HG03432 (cell line): ENCODE data around the gene SLIT2.

Experiments
- ATAC-seq: cut with Tn5 transposase; IDR thresholded peaks from one replicate; pipeline ENCODE4 v1.9.1; 2021; ENCODE audit warnings: mild to moderate bottlenecking, moderate library complexity; ENCODE audit not compliant: unreplicated experiment

Gene SLIT2

DNA sequence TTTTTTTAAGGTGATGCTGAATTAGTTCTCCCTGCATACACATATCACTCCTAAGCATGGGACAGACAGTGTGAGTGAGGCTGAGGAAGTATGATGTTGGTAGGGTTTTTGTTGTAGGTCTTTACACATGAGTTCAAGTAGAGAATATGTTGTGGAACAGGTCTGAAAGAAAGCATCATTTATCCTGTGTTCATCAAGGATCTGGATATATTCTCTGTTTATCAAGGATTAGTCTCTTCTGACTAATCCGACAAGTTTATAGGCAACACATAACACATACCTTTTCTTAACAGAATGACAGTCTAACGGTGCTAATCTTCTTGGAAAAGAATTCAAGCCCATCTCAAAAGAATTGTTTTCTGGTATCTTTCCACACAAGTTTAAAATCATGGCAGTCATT is 10.5 kb downstream of the SLIT2 start:
- no peak for ATAC-seq

GRCh38 chr4:20264688-20265087 is 13.0 kb downstream of the SLIT2 start:
- ATAC-seq = no peak

- ATAC-seq = no peak
Observed at GRCh38 chr4:20265726-20266125, 14.0 kb downstream of the SLIT2 start.

- ATAC-seq = no peak
Observed at GRCh38 chr4:20266215-20267082, 14.7 kb downstream of the SLIT2 start.

DNA sequence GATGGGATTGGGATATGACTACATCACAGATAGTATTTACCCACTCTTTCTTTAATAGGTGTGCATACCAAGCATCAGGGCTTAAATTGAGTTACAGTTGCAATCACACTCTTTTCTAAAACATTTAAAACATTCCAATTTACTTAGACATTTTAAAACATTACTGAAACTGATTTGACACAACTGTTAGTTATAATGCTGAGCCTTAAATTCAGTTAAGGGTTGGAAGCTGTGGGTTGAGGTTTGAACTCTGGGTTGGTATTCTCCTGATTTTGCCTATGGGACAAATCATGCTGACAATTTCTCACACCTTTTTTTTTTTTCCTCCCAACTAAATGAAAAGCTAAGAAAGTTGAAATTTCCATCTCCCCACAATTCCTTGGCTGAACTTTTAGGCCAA is 16.3 kb downstream of the SLIT2 start:
- ATAC-seq = no peak

GRCh38 chr4:20269320-20269719 is 17.6 kb downstream of the SLIT2 start:
- no peak for ATAC-seq

- no peak for ATAC-seq
Observed at GRCh38 chr4:20271950-20272349, 20.2 kb downstream of the SLIT2 start.

GRCh38 chr4:20272411-20272872 is 20.7 kb downstream of the SLIT2 start:
- ATAC-seq = no peak

- ATAC-seq = no peak
Observed at GRCh38 chr4:20273793-20274192, 22.1 kb downstream of the SLIT2 start.

GRCh38 chr4:20276848-20277247 is 25.1 kb downstream of the SLIT2 start:
- ATAC-seq = no peak

- ATAC-seq = no peak
Observed at GRCh38 chr4:20278195-20278594, 26.5 kb downstream of the SLIT2 start.

DNA sequence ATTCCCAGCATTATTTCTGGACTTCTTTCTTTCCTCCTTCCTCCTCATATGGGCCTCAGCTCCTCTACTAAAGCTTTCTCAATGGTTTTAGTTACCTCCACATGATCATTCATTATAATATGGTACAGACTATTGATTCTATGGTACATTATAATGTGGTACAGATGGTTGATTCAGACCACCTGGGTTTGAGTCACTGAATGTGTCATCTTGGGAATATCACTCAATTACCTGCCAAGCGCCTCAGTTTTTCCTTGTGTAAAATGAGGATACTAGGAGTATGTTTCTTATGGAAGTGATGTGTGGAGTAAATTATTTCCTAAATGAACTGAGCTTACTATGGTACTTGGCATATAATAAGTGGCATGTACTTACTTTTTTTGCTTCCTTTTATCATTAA is 27.7 kb downstream of the SLIT2 start:
- no peak for ATAC-seq

DNA sequence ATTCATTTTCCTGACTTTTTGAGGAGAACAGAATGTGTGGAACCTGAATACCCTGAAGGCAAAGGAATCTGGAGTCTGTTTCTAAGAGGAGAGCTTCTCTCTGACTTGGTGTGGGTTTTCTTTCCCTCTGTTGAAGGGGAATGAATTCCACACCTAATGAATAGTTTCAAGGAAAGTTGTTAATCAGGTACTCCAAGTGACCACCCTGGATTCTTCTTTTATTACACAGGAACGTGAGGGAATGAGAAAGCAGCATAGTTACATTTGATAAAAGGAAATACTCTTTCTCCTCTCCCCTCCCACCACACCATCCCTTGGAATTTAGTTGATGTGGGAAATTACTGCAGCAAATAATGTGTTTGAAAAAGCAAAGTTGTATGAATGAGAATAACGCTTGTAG is 29.7 kb downstream of the SLIT2 start:
- no peak for ATAC-seq

DNA sequence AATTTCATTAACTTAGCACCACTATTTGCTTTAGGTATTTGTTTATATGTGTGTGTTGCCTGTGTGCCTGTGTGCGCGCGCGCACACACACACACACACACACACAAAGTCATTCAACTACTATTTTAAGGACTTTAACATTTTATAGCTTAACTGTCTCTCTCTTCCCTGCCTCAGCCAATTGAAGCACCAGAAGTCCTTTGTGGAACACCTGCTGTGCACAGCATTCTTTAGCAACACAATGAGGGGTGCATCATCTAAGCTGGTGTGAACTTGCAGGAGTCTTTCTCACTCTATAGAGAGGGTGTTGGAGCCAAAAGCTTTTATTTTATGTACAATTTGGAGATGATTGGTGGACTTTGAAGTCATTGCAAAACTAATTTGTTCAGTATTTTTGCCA is 31.3 kb downstream of the SLIT2 start:
- no peak for ATAC-seq

- ATAC-seq = no peak
Observed at GRCh38 chr4:20284990-20285389, 33.3 kb downstream of the SLIT2 start.

GRCh38 chr4:20287246-20287645 is 35.5 kb downstream of the SLIT2 start:
- ATAC-seq = no peak

DNA sequence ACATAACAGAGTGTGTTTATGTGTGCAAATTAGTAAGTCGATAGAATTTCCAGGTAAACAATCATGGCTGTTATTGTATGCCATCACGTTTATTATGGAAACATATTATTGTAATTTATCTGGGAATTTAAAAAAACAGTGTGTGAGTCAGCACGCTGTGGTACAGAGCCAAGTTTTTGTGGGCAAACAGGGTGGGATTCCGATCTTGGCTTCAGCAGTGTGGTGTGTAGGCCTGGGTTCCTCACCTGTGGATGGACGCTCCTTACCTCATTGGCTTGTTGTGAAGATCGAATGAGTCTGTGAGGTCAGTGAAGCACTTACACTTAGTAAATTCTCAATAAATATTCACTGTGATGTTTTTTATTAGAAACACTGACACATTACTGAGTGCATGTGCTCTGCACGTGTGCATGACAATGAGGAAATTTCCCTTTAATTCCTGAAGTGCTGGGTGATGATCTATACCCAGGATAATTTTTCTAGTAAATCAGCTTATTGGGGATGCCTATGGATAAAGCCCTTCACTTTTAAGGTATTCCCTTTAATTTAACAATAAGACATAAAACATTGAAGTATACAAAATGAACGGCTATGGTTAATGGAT is 36.4 kb downstream of the SLIT2 start:
- no peak for ATAC-seq

GRCh38 chr4:20288846-20289512 is 37.3 kb downstream of the SLIT2 start:
- no peak for ATAC-seq

DNA sequence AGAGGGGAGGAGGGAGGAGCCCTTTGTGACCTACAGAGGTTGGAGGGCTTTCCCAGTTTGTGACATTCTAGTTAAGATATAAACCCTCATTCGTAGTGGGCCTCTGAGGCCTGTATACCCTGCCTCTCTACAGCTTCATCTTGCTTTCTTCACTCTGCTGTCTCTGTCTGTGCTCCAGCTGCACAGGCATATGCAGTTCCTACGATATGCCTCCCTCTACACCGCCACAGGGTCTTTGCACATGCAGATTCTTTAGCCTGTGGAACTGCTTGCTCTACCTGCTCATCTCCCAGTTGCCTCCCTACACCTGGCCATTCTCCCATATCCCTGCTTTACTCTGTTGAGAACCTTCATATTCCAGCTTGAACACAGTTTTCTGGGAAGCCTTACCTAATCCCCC is 38.1 kb downstream of the SLIT2 start:
- ATAC-seq = no peak

DNA sequence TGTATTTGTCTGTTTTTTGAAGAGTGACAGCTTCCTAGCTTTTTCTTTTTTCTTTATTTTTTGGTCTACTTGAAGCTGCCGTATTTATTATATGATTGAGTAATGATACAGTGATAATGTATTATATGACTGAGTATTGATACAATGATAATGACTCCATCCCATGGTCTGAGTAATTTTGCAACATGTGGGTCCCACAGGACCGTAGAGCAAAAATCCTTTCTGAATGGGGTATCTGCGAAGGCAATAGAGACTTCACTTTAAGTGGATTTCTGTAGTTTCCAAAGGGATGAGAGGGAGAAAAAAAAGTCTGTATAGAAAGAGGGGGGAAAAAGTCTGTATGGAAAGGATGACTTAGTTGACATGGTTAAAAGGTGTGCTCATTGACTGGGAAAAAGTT is 41.0 kb downstream of the SLIT2 start:
- ATAC-seq = no peak

DNA sequence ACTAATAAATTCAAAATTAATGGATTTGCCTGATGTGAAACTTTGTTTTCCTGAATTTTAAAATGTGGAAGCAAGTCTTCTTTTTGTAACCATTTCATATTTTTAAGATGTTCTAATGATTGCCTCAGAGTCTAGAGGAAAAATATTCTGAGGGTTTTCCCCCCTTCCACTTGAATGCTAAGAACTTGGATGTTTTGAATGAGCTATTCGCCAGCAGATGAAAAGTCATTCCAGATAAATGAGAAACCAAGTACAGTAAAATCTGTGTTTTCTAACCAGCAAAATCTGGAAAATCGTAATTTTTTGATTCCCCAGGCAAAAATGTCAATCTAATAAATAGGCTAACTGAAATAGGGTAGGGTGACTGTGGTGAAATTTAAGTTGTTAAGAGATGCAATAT is 45.6 kb downstream of the SLIT2 start:
- ATAC-seq = no peak

DNA sequence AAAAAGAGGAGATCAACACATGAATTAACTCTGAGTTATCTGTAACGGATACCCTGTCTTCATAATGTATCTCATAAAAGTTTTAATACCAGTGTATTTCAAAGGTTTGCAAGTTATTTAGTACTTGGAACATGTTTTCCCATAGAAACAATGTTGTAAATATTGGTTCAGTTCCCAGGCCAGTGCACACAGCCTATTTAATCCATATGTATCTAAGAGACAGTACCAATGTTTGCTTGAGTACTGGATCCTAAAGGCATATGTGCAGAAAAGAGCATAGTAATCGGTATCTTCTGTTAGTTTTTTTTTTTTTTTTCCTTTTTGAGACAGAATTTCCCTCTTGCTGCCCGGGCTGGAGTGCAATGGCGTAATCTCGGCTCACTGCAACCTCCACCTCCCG is 46.1 kb downstream of the SLIT2 start:
- ATAC-seq = no peak
